IPS-15b (cell line): ENCODE results near the gene PRSS8.

Experiments
- H3K27me3 ChIP-seq: one replicate; pipeline ENCODE4 v1.6.1; 2013; ENCODE audit warnings: low read length; ENCODE audit not compliant: control insufficient read depth, insufficient read depth
- H3K36me3 ChIP-seq: one replicate; pipeline ENCODE4 v1.6.1; 2013; ENCODE audit warnings: low read length; ENCODE audit not compliant: control insufficient read depth, insufficient read depth
- H3K4me1 ChIP-seq: one replicate; pipeline ENCODE4 v1.6.1; 2013; ENCODE audit warnings: mild to moderate bottlenecking, low read length; ENCODE audit not compliant: control insufficient read depth, insufficient read depth
- H3K4me3 ChIP-seq: one replicate; pipeline ENCODE4 v1.5.1; 2013; ENCODE audit warnings: low read depth, low read length
- H3K9ac ChIP-seq: one replicate; pipeline ENCODE4 v1.6.1; 2013; ENCODE audit warnings: low read depth, mild to moderate bottlenecking, low read length
- H3K9me3 ChIP-seq: one replicate; pipeline ENCODE4 v1.6.1; 2013; ENCODE audit warnings: mild to moderate bottlenecking, low read length; ENCODE audit not compliant: control insufficient read depth, insufficient read depth

Gene PRSS8

GRCh38 chr16:31088459-31089183, 46.9 kb downstream of the PRSS8 start, which contains the start of gene PRSS53:
PRSS53 (minus strand) TSS chr16:31088943; CDS start chr16:31088809, 134 bp downstream.
- Histone ChIP-seq H3K27me3 (no peaks in the 10 kb centered on the region), H3K9me3 (no peaks in the 10 kb centered on the region), H3K4me1 (no peaks in the 10 kb centered on the region), H3K36me3 (peaks cover 10% of the 10 kb centered on the region), H3K4me3 (no peak within 1 kb of the TSS), H3K9ac (no peak within 1 kb of the TSS)

- Histone ChIP-seq H3K4me3 (no peak overlapping the region), H3K27me3 (no peaks in the 10 kb centered on the region), H3K36me3 (peaks cover 10% of the 10 kb centered on the region), H3K9me3 (no peaks in the 10 kb centered on the region), H3K4me1 (no peaks in the 10 kb centered on the region), H3K9ac (no peak overlapping the region)
These were observed 47.6 kb downstream of the PRSS8 start for GRCh38 chr16:31087971-31088370.

DNA sequence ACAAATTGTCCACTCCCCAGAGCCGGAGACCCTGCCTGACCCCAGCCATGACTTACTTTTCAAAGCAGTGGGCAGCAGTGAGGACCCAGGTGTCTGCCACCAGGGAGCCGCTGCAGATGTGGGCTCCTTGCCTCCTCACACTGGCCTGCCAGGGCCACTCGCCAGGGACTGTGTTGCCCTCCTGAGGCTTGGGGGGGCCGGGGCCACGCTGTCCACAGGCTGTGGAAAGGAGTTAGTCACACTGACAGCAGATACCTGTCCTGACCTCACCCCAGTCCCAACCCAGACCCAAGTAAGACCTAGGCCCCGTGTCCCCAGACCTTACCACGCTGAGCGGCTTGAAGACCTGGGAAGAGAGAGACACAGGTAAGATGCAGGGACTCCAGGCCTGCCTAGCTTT, 48.0 kb downstream of the PRSS8 start:
- Histone ChIP-seq H3K9ac (no peak overlapping the region), H3K27me3 (no peaks in the 10 kb centered on the region), H3K9me3 (no peaks in the 10 kb centered on the region), H3K4me1 (no peaks in the 10 kb centered on the region), H3K36me3 (peaks cover 10% of the 10 kb centered on the region), H3K4me3 (no peak overlapping the region)

DNA sequence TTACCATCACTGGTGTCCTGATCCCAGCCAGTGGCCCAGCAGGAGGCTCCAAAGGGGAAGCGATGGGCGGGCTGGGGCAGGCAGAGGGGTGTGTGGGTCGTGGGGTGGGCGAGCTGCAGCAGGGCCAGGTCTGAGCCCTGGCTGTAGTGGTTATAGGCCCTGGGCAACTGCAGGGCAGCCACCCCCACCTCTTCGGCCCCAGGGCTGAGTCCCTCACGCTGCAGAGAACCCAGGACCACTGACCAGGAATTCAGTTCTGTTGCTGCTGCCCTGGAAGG, 49.0 kb downstream of the PRSS8 start:
- Histone ChIP-seq H3K27me3 (no peaks in the 10 kb centered on the region), H3K9ac (no peak overlapping the region), H3K9me3 (no peaks in the 10 kb centered on the region), H3K4me3 (no peak overlapping the region), H3K4me1 (no peaks in the 10 kb centered on the region), H3K36me3 (peaks cover 18% of the 10 kb centered on the region)

GRCh38 chr16:31085873-31086628, 49.5 kb downstream of the PRSS8 start:
- Histone ChIP-seq H3K27me3 (no peaks in the 10 kb centered on the region), H3K9me3 (no peaks in the 10 kb centered on the region), H3K4me1 (no peaks in the 10 kb centered on the region), H3K36me3 (peaks cover 20% of the 10 kb centered on the region), H3K9ac (no peak overlapping the region), H3K4me3 (no peak overlapping the region)

DNA sequence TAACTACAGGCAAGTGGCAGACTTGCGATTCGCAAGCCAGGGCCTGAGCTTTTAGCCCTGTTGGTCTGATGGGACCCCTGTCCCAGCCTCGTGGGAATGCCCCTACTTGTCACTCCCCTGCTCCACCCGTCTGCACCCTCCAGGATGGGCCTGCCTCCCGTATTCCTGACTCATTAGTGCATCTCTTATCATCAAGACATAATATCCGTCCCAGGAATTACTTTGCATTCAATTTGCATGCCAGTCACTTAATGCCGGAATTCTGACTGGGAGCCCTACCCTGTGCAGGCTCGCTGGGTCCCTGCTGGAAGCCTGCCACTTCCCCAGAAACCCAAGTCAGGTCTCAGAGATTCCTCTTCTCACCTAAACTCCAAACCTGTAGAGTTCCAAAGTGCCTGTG, 50.1 kb downstream of the PRSS8 start:
- Histone ChIP-seq H3K9ac (no peak overlapping the region), H3K27me3 (no peaks in the 10 kb centered on the region), H3K4me3 (no peak overlapping the region), H3K4me1 (no peaks in the 10 kb centered on the region), H3K9me3 (no peaks in the 10 kb centered on the region), H3K36me3 (peaks cover 20% of the 10 kb centered on the region)

GRCh38 chr16:31084584-31085302, 50.8 kb downstream of the PRSS8 start:
- peaks cover 25% of the 10 kb centered on the region for H3K36me3 ChIP-seq
- H3K9ac ChIP-seq: no peak overlapping the region
- no peak overlapping the region for H3K4me3 ChIP-seq
- H3K4me1 ChIP-seq: no peaks in the 10 kb centered on the region
- H3K27me3 ChIP-seq: no peaks in the 10 kb centered on the region
- no peaks in the 10 kb centered on the region for H3K9me3 ChIP-seq

DNA sequence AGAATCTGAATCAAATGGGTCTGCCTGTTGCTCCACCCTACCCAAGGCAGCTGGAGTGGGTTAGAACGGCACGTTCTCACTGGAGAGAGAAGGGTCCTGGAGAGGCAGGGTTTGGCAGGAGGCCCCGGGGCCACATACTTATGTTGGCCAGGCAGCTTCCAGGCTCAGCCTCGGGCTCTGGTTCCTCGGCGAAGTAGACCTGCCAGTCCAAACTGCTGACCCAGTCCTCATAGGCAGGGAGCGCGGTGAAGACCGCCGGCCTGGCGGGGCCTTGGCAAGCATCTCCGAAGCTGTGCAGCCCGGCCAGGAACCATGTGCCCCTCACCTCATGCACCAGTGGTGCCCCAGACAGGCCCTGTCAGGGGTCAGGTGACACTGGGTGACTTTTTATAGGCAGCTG, 51.5 kb downstream of the PRSS8 start:
- Histone ChIP-seq H3K4me3 (no peak overlapping the region), H3K36me3 (peaks cover 33% of the 10 kb centered on the region), H3K4me1 (no peaks in the 10 kb centered on the region), H3K27me3 (no peaks in the 10 kb centered on the region), H3K9me3 (no peaks in the 10 kb centered on the region), H3K9ac (no peak overlapping the region)

DNA sequence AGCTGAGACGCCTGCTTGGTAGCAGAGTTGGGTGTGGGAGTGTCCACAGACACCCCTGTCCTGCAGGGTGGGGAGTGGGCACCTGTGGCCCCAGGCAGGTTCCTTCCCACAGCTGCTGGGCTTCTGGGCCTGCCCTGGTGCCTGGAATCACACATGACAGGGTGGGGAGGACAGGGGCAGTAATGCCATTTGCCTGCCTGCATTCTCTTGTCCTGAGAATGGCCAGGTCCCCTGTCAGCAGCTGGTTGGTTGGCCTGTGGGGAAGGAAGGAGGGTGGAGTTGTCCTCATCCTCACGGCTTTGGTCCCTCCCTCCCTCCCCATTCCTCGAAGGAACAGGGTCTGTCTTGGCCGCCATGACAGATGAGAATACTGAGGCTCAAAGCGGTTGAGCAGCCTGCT, 52.0 kb downstream of the PRSS8 start:
- H3K36me3 ChIP-seq: peaks cover 35% of the 10 kb centered on the region
- H3K4me1 ChIP-seq: no peaks in the 10 kb centered on the region
- no peaks in the 10 kb centered on the region for H3K9me3 ChIP-seq
- H3K9ac ChIP-seq: no peak overlapping the region
- H3K4me3 ChIP-seq: no peak overlapping the region
- H3K27me3 ChIP-seq: no peaks in the 10 kb centered on the region

DNA sequence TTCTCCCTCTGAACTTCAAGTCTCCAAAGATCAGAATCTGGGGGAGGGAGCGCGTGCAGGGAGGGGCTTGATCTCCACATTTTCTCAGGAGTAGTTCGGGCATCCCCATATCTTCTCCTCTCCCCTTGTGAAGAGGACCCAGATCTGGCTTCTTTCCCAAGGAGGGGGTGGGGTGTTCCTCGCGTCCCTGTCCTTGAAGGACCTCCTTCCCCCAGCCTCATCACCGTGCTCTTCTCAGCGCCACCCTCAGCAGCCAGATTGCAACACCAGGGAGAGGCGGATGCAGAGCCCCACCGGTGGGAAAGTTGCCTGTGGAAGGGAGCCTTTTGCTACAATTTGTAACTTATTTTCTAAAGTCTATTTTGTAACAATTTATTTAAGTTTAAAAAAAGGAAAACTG, 52.4 kb downstream of the PRSS8 start:
- Histone ChIP-seq H3K27me3 (no peaks in the 10 kb centered on the region), H3K9ac (no peak overlapping the region), H3K4me3 (no peak overlapping the region), H3K9me3 (no peaks in the 10 kb centered on the region), H3K36me3 (peaks cover 36% of the 10 kb centered on the region), H3K4me1 (no peaks in the 10 kb centered on the region)

DNA sequence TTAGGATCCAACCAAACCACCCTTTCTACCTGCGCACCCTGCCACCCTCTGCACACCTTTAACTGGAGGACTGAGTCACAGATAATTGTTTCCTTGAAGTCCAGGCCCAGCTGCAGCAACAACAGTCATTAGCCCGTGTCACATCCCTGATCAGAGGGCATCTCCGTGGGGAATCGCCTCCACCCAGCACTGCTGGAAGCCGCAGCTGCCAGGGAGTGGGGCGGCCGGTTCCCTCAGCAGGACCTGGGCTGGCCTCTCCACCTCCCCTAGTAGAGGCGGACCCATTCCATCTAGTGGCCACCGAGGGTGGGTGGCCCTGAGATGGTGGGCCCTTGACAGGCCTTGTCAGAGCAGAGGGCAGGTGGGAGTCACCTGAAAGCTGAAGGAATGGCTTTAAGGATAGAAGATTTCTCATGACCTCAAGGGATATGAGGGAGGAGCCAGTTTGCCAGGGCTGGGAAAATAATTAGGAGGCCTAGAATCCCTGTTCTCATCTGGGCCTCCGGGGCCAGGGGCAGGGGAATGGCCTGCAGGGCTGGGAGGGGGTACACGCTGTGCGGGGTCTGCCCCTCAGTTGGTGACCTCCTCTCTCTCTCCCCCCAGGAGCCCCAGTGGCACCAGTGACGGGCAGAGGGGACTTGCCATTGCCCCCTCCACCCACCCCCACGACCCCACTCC, 53.0 kb downstream of the PRSS8 start:
- peak overlapping the region; percentile 3 for H3K9ac ChIP-seq
- H3K9me3 ChIP-seq: no peaks in the 10 kb centered on the region
- no peaks in the 10 kb centered on the region for H3K27me3 ChIP-seq
- no peak overlapping the region for H3K4me3 ChIP-seq
- H3K36me3 ChIP-seq: peaks cover 42% of the 10 kb centered on the region
- no peaks in the 10 kb centered on the region for H3K4me1 ChIP-seq
